ENCODE data around the gene GABRE. TPM values are rescaled to one million over a fixed set of nuclear protein-coding genes. Genes with fewer than 3 reads are reported as not detected.
A peak's percentile ranks its signal among the peaks of the same experiment; 100 is the strongest.

GABRE gene
- total RNA-seq (2014; rRNA removed; shearing (Covaris generic)), result not detected in 2 replicates

- DNase-seq (ENCODE audit: low spot score), result no peak
- in situ Hi-C loops (cut with HindIII; ENCODE audit: low sequenced_read_pairs), result no loop called here
Measured at GRCh38 chrX:151974336-151975227, at the start of gene GABRE. GABRE (minus strand) TSS chrX:151974676; CDS start chrX:151974625, 51 bp downstream.

GRCh38 chrX:152020888-152021287, 46.4 kb upstream of the GABRE start:
- in situ Hi-C loops (cut with HindIII; ENCODE audit: low sequenced_read_pairs), result no loop called here
- no peak for DNase-seq (ENCODE audit: low spot score)

GRCh38 chrX:151999813-152000212, 25.3 kb upstream of the GABRE start:
- DNase-seq (ENCODE audit: low spot score), result no peak
- in situ Hi-C loops (cut with HindIII; ENCODE audit: low sequenced_read_pairs), result no loop called here

- in situ Hi-C loops (cut with HindIII; ENCODE audit: low sequenced_read_pairs), result no loop called here
- no peak for DNase-seq (ENCODE audit: low spot score)
Measured at GRCh38 chrX:151997539-151997938, 23.1 kb upstream of the GABRE start.

- DNase-seq (ENCODE audit: low spot score), result no peak
- in situ Hi-C loops (cut with HindIII; ENCODE audit: low sequenced_read_pairs), result no loop called here
Measured at GRCh38 chrX:151996347-151996746, 21.9 kb upstream of the GABRE start.

- in situ Hi-C loops (cut with HindIII; ENCODE audit: low sequenced_read_pairs), result no loop called here
- DNase-seq (ENCODE audit: low spot score), result no peak
Measured at GRCh38 chrX:151994476-151994875, 20.0 kb upstream of the GABRE start.

- in situ Hi-C loops (cut with HindIII; ENCODE audit: low sequenced_read_pairs), result no loop called here
- no peak for DNase-seq (ENCODE audit: low spot score)
Measured at GRCh38 chrX:151988706-151989299, 14.3 kb upstream of the GABRE start.

GRCh38 chrX:151987108-151987507, 12.6 kb upstream of the GABRE start:
- in situ Hi-C loops (cut with HindIII; ENCODE audit: low sequenced_read_pairs), result no loop called here
- no peak for DNase-seq (ENCODE audit: low spot score)

GRCh38 chrX:151985955-151986354, 11.5 kb upstream of the GABRE start:
- in situ Hi-C loops (cut with HindIII; ENCODE audit: low sequenced_read_pairs), result no loop called here
- DNase-seq (ENCODE audit: low spot score), result no peak

GRCh38 chrX:151985531-151985930, 11.1 kb upstream of the GABRE start:
- DNase-seq (ENCODE audit: low spot score), result no peak
- in situ Hi-C loops (cut with HindIII; ENCODE audit: low sequenced_read_pairs), result no loop called here

- in situ Hi-C loops (cut with HindIII; ENCODE audit: low sequenced_read_pairs), result no loop called here
- DNase-seq (ENCODE audit: low spot score), result no peak
Measured at GRCh38 chrX:151984902-151985301, 10.4 kb upstream of the GABRE start.

GRCh38 chrX:151984328-151984727, 9.9 kb upstream of the GABRE start:
- no peak for DNase-seq (ENCODE audit: low spot score)
- in situ Hi-C loops (cut with HindIII; ENCODE audit: low sequenced_read_pairs), result no loop called here

GRCh38 chrX:151983186-151983585, 8.7 kb upstream of the GABRE start:
- in situ Hi-C loops (cut with HindIII; ENCODE audit: low sequenced_read_pairs), result no loop called here

GRCh38 chrX:151982222-151982621, 7.7 kb upstream of the GABRE start:
- no peak for DNase-seq (ENCODE audit: low spot score)
- in situ Hi-C loops (cut with HindIII; ENCODE audit: low sequenced_read_pairs), result no loop called here

More at GRCh38 chrX:151983186-151983585, 8.7 kb upstream of the GABRE start:
- DNase-seq (ENCODE audit: low spot score), result no peak

GRCh38 chrX:151981129-151981528, 6.7 kb upstream of the GABRE start:
- in situ Hi-C loops (cut with HindIII; ENCODE audit: low sequenced_read_pairs), result no loop called here
- no peak for DNase-seq (ENCODE audit: low spot score)

- no peak for DNase-seq (ENCODE audit: low spot score)
- in situ Hi-C loops (cut with HindIII; ENCODE audit: low sequenced_read_pairs), result no loop called here
Measured at GRCh38 chrX:151977923-151978322, 3.4 kb upstream of the GABRE start.

GRCh38 chrX:151977009-151977408, 2.5 kb upstream of the GABRE start:
- DNase-seq (ENCODE audit: low spot score), result no peak
- in situ Hi-C loops (cut with HindIII; ENCODE audit: low sequenced_read_pairs), result no loop called here

GRCh38 chrX:151975736-151976275, 1.3 kb upstream of the GABRE start:
- DNase-seq (ENCODE audit: low spot score), result no peak
- in situ Hi-C loops (cut with HindIII; ENCODE audit: low sequenced_read_pairs), result no loop called here

- no peak for DNase-seq (ENCODE audit: low spot score)
- in situ Hi-C loops (cut with HindIII; ENCODE audit: low sequenced_read_pairs), result no loop called here
Measured at GRCh38 chrX:151975228-151975593, 735 bp upstream of the GABRE start.

GRCh38 chrX:151973851-151974335, 583 bp downstream of the GABRE start:
- DNase-seq (ENCODE audit: low spot score), result peak; percentile 1

More at GRCh38 chrX:151973851-151974335, 583 bp downstream of the GABRE start:
- in situ Hi-C loops (cut with HindIII; ENCODE audit: low sequenced_read_pairs), result no loop called here

Data from G401 (cell line).